Endometrium (tissue), 2 donors: ENCODE results near the gene PPP4R4.
"Not testable (repeated sequence)": the region's sequence is repeated elsewhere in the genome, so short reads cannot be mapped to it uniquely, and the experiment has no call there.

Source experiments
- FAIRE-seq: peaks from 2 replicates; lab custom pipeline; 2012; peaks lifted over from hg19 to GRCh38; lab: Jason Lieb, UNC
- donor health status: control.
- donor health status: control.

PPP4R4 gene

DNA sequence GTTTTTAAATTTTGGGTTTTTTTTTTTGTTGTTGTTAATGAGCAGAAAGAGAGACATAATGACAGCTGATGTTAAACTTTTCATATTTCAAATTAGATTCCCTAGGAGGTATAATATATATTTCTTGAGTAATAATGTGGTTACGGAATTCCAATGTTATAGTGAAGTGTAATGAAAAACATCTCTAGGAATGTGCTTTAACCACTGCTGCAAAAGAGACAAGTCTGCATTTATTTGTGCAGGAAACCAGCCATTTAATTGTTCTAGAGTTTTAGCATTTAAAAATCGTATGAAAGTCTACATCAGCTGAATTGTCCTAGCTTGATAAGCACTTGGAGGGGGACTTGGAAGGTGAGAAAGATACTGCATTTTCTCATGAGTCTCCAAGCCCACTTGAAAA, 104.6 kb downstream of the PPP4R4 start:
- no peak for FAIRE-seq

DNA sequence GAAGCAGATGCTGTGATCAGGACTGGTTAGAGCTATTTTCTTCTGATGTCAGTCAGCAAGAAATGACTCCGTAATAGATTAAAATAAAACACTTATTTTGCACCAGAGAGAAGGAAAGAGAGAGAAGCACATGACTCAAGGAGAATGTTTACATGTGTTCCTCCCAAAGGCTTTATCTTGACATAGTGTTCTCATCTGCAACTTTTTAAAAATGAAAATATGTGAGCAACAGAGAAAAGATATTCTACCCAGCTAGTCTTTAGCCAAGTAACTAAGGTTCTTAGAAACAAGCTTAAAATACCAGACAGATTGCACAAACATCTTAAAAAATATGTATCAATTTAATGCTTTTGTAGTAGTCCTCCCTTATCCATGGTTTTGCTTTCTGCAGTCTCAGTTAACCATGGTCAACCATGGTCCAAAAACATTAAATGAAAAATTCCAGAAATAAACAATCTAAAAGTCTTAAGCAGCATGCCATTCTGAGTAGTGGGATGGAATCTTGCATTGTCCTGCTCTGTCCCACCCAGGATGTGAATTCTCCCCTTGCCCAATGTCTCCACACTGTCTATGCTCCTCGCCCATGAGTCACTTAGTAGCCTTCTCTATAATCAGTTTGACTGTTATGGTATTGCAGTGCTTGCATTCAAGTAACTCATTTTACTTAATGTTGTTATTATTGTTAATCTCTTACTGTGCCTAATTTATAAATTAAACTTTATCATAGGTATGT, 109.0 kb downstream of the PPP4R4 start:
- no peak for FAIRE-seq

- no peak for FAIRE-seq
These were observed 110.1 kb downstream of the PPP4R4 start for GRCh38 chr14:94284221-94284620.

GRCh38 chr14:94285158-94285557, 111.0 kb downstream of the PPP4R4 start:
- FAIRE-seq, result no peak

GRCh38 chr14:94288610-94289465, 114.7 kb downstream of the PPP4R4 start:
- FAIRE-seq, result no peak

DNA sequence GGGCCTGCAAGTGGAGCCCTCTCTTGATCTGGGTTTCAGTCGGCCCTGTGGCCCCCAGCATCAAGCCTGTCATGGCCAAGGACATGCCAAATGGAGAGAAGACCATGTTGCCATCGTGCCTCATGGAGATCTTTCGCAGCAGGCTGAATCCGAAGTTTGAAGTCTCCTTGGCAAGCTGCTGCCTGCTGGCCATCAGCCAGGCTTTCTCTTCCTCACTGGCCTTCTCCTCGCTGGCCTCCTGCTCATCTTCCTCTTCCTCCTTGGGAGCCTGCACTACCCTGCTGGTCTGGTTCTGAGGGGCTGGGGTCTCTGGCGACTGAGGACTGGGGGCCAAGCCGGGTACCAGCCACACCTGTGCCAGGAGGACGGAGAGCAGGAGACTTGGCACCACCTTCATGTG, 116.1 kb downstream of the PPP4R4 start:
- FAIRE-seq, result no peak

DNA sequence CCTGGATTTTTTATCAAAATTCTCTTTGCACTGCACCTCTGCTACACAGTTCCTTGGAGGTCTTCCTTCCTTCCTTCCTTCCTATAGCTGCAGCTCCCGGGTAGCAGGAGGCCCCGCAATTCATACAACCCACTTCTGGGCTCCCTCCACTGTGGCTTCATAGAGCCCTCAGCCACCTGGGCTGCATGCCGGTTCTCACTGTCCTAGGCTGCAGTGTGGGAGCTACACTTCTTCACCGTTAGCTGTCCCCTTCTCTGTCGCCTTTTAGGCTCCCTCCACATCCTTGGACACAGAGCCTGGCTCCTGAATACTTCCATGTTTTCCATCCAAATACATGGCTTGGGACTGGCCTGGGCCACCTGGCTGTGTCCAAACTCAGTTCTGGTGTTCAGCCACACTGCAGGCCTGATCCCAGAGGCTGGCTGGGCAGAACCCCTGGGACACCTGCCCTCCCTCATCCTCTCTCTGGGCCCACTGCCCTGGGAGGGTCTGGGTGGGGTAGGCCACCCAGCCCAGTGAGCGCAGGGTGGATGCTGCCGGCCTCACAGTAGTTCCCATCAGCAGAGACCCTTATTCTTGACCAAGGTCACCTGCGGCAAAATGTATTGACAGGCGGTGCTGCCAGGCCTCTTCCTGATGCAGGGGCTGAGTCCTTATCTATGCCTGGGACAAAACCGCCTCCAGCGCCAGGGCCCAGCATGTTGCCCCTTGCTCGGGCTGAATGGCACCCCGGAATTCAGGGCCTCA, 117.2 kb downstream of the PPP4R4 start:
- FAIRE-seq, result no peak

GRCh38 chr14:94291906-94292525, 117.9 kb downstream of the PPP4R4 start:
- FAIRE-seq, result no peak

GRCh38 chr14:94292526-94292871, 118.4 kb downstream of the PPP4R4 start:
- no peak for FAIRE-seq

GRCh38 chr14:94292872-94293577, 118.9 kb downstream of the PPP4R4 start, which contains the start of gene SERPINA10:
Gene SERPINA10 (minus strand): TSS chr14:94293268. CDS start chr14:94290593, 2,675 bp downstream.
- no peak for FAIRE-seq

GRCh38 chr14:94293578-94293924, 119.4 kb downstream of the PPP4R4 start:
- no peak for FAIRE-seq

DNA sequence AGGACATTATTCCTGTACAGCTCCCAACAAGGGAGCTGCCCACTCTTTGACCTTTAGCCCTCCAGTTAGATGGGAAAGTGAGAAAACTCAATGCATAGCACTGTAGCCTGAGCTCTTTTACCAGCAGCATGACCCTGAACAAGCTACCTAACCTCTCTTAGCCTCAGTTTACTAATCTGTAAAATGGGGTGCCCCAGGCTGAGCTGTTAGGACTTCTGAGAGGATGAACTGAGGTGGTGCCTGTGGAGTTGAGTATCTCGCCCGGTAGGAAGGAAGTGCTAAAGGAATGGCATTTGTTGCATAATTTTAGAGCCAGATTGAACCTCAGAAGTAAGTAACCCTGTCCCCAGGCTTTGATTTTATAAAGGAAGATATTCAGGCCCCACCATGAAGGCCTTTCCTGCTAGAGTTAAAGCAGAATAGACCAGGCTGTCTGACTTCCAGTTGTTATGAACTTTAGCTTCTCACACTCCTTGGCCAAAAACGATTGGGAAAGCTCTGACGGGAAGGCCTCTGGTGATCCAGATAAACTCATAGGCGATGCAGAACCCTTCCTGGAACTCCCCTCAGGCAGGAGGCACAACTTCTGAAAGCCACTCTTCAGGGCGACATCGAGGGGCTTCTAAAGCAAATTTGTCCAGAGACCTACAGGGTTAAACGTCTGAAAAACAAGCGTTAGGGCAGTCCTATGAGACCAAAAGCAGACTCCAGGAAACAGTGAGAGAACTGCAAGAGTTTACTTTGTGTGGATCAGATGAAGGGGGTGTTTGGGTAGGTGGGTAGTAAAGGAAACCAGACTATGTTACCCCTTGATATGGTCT, 121.4 kb downstream of the PPP4R4 start:
- FAIRE-seq, result no peak

DNA sequence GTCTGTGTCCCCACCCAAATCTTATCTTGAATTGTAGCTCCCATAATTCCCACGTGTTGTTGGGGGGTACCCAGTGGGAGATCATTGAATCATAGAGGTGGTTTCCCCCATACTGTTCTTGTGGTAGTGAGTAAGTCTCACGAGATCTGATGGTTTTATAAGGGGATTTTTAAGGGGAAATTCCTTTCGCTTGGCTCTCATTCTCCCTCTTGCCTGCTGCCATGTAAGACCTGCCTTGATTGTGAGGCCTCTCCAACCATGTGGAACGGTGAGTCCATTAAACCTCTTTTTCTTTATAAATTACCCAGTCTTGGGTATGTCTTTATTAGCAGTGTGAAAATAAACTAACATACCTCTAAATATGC, 122.0 kb downstream of the PPP4R4 start:
- not testable (repeated sequence) for FAIRE-seq

GRCh38 chr14:94298130-94298529, 124.0 kb downstream of the PPP4R4 start:
- FAIRE-seq, result no peak

- no peak for FAIRE-seq
These were observed 129.0 kb downstream of the PPP4R4 start for GRCh38 chr14:94303111-94303510.

- no peak for FAIRE-seq
These were observed 130.1 kb downstream of the PPP4R4 start for GRCh38 chr14:94304243-94304642.

- no peak for FAIRE-seq
These were observed 131.5 kb downstream of the PPP4R4 start for GRCh38 chr14:94305620-94306019.

DNA sequence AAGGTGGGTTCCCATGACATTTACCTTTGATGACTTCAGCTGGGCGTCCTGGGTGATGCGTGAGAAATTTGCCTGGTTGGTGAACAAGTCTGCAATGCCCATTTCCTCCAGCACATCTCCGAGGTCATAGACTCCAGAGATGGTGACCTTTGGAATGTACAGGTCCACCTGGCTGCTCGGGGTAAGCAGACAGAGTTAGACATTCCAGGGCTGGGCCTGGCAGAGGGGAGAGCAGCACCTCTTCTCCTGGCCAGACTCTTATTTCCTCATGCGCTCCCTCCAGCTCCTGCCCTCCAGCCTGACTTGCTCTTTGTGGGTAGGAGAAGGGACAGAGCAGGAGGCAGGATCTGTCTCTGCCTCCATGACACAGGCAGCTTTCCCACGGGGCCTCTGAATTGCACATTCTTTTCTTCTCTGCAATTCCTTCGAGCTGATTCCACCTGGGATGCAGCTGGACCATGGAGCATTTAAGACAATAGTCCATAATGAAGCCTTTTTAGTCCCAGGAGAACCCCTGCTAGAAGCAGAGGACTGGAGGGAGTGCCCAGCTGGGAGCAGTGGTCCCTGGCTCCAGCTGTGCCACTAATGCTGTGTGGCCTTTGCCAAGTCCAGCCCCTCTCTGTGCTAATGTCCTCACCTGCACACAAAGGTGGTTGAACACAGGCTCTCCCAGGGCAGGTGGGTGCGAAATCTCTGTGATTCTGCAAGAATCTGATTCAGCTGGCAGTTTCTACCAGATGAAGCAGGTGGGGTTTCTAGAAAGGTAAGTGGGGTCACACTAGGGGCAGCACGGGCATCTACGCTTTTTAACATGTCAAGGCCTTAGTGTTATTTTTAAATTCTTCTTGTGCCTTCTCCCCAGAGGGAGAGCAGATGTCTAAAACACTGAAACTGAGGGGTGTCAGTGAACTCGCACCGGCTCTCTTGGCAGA, 132.2 kb downstream of the PPP4R4 start:
- FAIRE-seq, result no peak

- no peak for FAIRE-seq
These were observed 133.4 kb downstream of the PPP4R4 start for GRCh38 chr14:94307410-94307992.
